Ishikawa (cell line): Measurements from ENCODE around the gene LHFPL2.

ENCODE experiments used
- CEBPB ChIP-seq: IDR thresholded peaks from 2 replicates; pipeline ENCODE4 v1.6.1; 2012
- CREB1 ChIP-seq: IDR thresholded peaks from 2 replicates; pipeline ENCODE4 v1.6.1; 2012; ENCODE audit warnings: low read depth
- EGR1 ChIP-seq: IDR thresholded peaks from 2 replicates; pipeline ENCODE4 v1.6.1; 2012
- EP300 ChIP-seq: IDR thresholded peaks from 2 replicates; pipeline ENCODE4 v1.6.1; 2012; ENCODE audit warnings: borderline replicate concordance
- FOXM1 ChIP-seq: IDR thresholded peaks from 2 replicates; pipeline ENCODE4 v1.6.1; 2012; ENCODE audit warnings: low read depth, borderline replicate concordance
- NFIC ChIP-seq: IDR thresholded peaks from 2 replicates; pipeline ENCODE4 v1.6.1; 2012
- RAD21 ChIP-seq: IDR thresholded peaks from 2 replicates; pipeline ENCODE4 v1.6.1; 2012; ENCODE audit warnings: low read depth
- TAF1 ChIP-seq: IDR thresholded peaks from 2 replicates; pipeline ENCODE4 v1.6.1; 2012; ENCODE audit warnings: low read depth, mild to moderate bottlenecking
- TCF12 ChIP-seq: IDR thresholded peaks from 2 replicates; pipeline ENCODE4 v1.6.1; 2012; ENCODE audit warnings: low read depth
- TEAD4 ChIP-seq: IDR thresholded peaks from 2 replicates; pipeline ENCODE4 v1.6.1; 2012
- YY1 ChIP-seq: IDR thresholded peaks from 2 replicates; pipeline ENCODE4 v1.6.1; 2012; ENCODE audit warnings: low read depth
- ZBTB7A ChIP-seq: IDR thresholded peaks from 2 replicates; pipeline ENCODE4 v1.6.1; 2012; ENCODE audit warnings: low read depth
- TF ChIP-seq, protein P1 (sequence below): IDR thresholded peaks from 2 replicates; pipeline ENCODE4 v1.6.1; 2012
- TF ChIP-seq, protein P2 (sequence below): IDR thresholded peaks from 2 replicates; pipeline ENCODE4 v1.6.1; 2012
- TF ChIP-seq, protein P3 (sequence below): IDR thresholded peaks from 2 replicates; pipeline ENCODE4 v1.6.1; 2012; ENCODE audit warnings: low read depth, mild to moderate bottlenecking

Gene LHFPL2

DNA sequence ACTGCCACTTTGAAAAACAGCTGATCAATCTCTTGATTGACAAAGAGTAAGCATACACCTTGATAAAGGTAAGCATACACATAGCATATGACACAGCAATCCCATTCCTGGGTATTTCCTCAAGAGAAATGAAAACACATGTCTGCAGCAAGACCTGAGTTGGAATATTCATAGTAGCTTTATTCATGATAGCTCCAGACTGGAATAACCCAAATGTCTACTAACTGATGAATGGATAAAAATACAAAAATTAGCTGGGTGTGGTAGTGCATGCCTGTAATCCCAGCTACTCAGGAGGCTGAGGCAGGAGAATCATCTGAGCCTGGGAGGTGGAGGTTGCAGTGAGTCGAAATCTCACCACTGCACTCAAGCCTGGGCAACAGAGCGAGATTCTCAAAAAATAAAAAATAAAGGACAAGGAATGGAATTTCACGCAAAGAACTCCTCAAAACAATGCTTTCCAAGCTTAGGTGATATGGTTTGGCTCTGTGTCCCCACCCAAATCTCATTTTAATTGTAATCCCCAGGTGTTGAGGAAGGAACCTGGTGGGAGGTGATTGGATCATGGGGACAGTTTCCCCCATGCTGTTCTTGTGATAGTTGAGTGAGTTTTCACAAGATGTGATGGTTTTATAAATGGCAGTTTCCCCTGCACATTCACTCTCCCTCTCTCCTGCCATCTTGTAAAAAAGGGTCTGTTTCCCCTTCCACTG lies 41.1 kb upstream of the LHFPL2 start:
- TF ChIP-seq, protein P1, sequence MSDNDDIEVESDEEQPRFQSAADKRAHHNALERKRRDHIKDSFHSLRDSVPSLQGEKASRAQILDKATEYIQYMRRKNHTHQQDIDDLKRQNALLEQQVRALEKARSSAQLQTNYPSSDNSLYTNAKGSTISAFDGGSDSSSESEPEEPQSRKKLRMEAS = no peak
- TF ChIP-seq NFIC = no peak
- TF ChIP-seq TCF12 = no peak
- TF ChIP-seq, protein P2, sequence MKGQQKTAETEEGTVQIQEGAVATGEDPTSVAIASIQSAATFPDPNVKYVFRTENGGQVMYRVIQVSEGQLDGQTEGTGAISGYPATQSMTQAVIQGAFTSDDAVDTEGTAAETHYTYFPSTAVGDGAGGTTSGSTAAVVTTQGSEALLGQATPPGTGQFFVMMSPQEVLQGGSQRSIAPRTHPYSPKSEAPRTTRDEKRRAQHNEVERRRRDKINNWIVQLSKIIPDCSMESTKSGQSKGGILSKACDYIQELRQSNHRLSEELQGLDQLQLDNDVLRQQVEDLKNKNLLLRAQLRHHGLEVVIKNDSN = no peak
- TF ChIP-seq, protein P3, sequence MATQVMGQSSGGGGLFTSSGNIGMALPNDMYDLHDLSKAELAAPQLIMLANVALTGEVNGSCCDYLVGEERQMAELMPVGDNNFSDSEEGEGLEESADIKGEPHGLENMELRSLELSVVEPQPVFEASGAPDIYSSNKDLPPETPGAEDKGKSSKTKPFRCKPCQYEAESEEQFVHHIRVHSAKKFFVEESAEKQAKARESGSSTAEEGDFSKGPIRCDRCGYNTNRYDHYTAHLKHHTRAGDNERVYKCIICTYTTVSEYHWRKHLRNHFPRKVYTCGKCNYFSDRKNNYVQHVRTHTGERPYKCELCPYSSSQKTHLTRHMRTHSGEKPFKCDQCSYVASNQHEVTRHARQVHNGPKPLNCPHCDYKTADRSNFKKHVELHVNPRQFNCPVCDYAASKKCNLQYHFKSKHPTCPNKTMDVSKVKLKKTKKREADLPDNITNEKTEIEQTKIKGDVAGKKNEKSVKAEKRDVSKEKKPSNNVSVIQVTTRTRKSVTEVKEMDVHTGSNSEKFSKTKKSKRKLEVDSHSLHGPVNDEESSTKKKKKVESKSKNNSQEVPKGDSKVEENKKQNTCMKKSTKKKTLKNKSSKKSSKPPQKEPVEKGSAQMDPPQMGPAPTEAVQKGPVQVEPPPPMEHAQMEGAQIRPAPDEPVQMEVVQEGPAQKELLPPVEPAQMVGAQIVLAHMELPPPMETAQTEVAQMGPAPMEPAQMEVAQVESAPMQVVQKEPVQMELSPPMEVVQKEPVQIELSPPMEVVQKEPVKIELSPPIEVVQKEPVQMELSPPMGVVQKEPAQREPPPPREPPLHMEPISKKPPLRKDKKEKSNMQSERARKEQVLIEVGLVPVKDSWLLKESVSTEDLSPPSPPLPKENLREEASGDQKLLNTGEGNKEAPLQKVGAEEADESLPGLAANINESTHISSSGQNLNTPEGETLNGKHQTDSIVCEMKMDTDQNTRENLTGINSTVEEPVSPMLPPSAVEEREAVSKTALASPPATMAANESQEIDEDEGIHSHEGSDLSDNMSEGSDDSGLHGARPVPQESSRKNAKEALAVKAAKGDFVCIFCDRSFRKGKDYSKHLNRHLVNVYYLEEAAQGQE = no peak
- no peak for TF ChIP-seq FOXM1
- TF ChIP-seq CREB1 = no peak
- TF ChIP-seq TEAD4 = no peak
- TF ChIP-seq CEBPB = no peak
- no peak for TF ChIP-seq YY1
- no peak for TF ChIP-seq EP300
- no peak for TF ChIP-seq EGR1
- TF ChIP-seq ZBTB7A = no peak
- no peak for TF ChIP-seq TAF1
- no peak for TF ChIP-seq RAD21

DNA sequence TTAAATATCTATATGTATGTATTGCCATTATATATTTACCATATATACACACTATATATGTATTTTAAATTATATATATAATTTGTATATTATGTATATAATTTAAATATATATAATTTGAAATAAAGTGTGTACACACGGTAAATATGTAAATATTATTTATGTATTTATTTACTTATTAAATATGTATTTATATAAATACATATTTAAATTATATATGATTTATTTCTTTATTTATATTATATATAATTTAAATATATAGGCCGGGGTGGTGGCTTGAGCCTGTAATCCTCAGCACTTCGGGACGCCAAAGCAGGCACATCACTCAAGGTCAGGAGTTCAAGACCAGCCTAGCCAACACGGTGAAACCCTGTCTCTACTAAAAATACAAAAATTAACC lies 31.3 kb upstream of the LHFPL2 start:
- TF ChIP-seq EGR1 = no peak
- TF ChIP-seq, protein P3 = no peak
- TF ChIP-seq TEAD4 = no peak
- no peak for TF ChIP-seq NFIC
- no peak for TF ChIP-seq ZBTB7A
- no peak for TF ChIP-seq RAD21
- no peak for TF ChIP-seq FOXM1
- no peak for TF ChIP-seq YY1
- TF ChIP-seq, protein P2 = no peak
- no peak for TF ChIP-seq CREB1
- TF ChIP-seq TAF1 = no peak
- TF ChIP-seq CEBPB = no peak

DNA sequence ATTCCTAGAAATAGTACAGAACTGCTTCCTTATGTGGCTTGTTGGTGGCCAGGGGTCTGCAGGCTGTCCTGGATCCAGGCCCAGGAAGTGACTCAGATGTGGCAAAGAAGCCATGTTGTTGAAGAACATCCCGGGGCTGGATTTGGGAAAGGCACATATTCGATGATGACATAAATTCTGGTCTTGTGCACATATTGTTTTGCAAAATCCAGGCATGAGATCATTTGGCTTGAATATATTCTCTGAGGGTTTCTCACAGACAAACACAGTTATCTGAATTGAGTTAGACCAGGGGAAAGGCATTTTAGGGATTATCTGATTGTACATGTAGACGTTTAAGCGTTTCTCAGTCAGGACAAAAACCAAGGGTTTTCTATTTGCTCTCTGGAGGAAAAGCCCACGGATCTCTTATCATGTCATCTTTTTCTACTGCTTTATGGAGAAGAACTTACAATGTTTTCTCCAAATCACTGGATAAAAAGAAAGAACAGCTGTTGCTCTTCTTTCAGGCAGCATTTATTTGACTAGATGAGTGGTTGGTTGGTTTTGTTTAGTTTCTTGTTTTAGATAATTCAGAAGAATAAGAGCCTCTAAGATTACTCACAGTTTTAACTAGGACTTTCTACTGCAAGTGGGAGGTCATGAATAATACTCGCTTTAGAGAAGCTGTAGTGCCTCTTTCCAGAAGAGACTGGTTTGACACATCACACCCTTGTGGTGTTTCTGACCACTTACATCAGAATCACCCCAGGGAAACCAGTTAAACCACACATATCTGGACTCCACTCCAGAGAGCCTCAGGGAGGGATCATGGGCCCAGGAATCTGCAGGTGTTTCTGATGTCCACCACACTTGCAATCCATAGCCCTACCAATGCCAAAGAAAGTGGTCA lies 29.5 kb upstream of the LHFPL2 start:
- no peak for TF ChIP-seq ZBTB7A
- TF ChIP-seq, protein P3 = no peak
- no peak for TF ChIP-seq TCF12
- TF ChIP-seq NFIC = no peak

DNA sequence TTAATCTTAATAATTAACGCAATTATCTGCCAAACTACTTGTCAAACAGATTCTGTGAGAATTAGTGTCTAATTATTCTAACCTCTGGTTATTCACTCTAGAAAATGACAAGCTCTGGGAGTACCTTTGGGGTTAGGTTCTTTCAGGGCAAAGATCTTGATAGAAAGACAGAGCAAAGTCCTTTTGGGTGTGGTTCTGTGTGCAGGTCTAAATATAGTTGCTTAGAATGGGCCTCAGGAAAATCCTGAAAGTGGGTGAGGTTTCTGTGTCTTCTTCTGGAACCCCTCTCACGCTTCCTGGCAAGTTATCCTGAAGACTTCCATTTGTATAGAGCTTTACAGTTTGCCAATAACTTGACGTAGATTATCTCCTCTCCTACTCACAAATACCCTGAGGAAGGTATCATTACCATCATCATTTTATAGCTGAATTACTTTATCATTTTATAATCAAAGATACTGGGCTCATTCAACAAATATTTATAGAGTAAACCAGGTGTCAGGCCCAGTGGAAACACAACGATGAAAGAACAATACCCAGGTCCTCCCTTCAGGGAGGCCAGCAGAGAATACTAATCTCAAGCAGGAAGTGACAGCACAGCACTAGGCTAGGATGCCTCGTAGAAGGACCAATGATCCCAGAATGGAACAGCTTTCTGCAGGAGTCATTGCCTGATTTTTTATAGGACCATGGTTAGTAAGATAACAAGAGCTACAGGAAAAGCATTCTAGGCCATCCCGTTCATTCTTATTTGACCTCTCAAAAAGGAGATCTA lies 27.6 kb upstream of the LHFPL2 start:
- no peak for TF ChIP-seq YY1
- TF ChIP-seq CREB1 = no peak
- no peak for TF ChIP-seq RAD21
- TF ChIP-seq, protein P1 = no peak
- TF ChIP-seq TCF12 = no peak
- no peak for TF ChIP-seq EP300
- no peak for TF ChIP-seq TAF1
- TF ChIP-seq ZBTB7A = no peak
